Measurements from ENCODE around the gene KRTAP3-2. TPM values are rescaled to one million over a fixed set of nuclear protein-coding genes. Genes with fewer than 3 reads are reported as not detected.

Gene KRTAP3-2
- total RNA-seq, 2 donors from 2014 or later = not detected

- no peak within 1 kb of the TSS for H3K4me3 ChIP-seq
- peaks cover 2% of the 10 kb centered on the region for H3K4me1 ChIP-seq
- no peak for ATAC-seq
- no peaks in the 10 kb centered on the region for H3K36me3 ChIP-seq (replicated peaks in 1 of 2; ENCODE audit: insufficient read depth in 1 of 2, low read depth in 2 of 2)
- H3K9me3 ChIP-seq = no peaks in the 10 kb centered on the region
- no peak within 1 kb of the TSS for H3K27ac ChIP-seq
- intact Hi-C loops (cut with DNase I) = no loop called here
- no peak for DNase-seq
- TF ChIP-seq POLR2A (IDR thresholded peaks at IDR 0.05) = no peak
- no peak for TF ChIP-seq CTCF (IDR thresholded peaks at IDR 0.05)
- H3K27me3 ChIP-seq = no peaks in the 10 kb centered on the region
- 56 to 73% methylated on average over 1 of the region's 1 CpG for WGBS, 2 donors
Measured at GRCh38 chr17:40966848-40967247, 32.9 kb downstream of the KRTAP3-2 start, which contains the start of gene KRT39. Gene KRT39 (minus strand): TSS chr17:40966948. CDS start chr17:40966856, 92 bp downstream.

- TF ChIP-seq POLR2A (IDR thresholded peaks at IDR 0.05) = no peak
- TF ChIP-seq CTCF (IDR thresholded peaks at IDR 0.05) = peak; percentile 23 to 66 (median 55)
- peaks cover 12% of the 10 kb centered on the region for H3K4me1 ChIP-seq
- no peak overlapping the region for H3K4me3 ChIP-seq
- no peaks in the 10 kb centered on the region for H3K9me3 ChIP-seq
- ATAC-seq (peak; percentile 45), DNase-seq (no peak)
- H3K36me3 ChIP-seq (replicated peaks in 1 of 2; ENCODE audit: insufficient read depth in 1 of 2, low read depth in 2 of 2) = no peaks in the 10 kb centered on the region
- 17 to 23% methylated on average over 1 of the region's 1 CpG for WGBS, 2 donors
- H3K27me3 ChIP-seq = no peaks in the 10 kb centered on the region
- intact Hi-C loops (cut with DNase I) = no loop called here
- no peak overlapping the region for H3K27ac ChIP-seq
Measured at GRCh38 chr17:40963838-40964237, 35.9 kb downstream of the KRTAP3-2 start.

- 72 to 75% methylated on average over 4 of the region's 4 CpGs for WGBS, 2 donors
- H3K27me3 ChIP-seq = no peaks in the 10 kb centered on the region
- no peaks in the 10 kb centered on the region for H3K9me3 ChIP-seq
- peak overlapping the region in 3 of 4 donors; percentile 6 to 69 (median 68) for H3K27ac ChIP-seq
- ATAC-seq (no peak), DNase-seq (no peak)
- H3K36me3 ChIP-seq (replicated peaks in 1 of 2; ENCODE audit: insufficient read depth in 1 of 2, low read depth in 2 of 2) = no peaks in the 10 kb centered on the region
- TF ChIP-seq POLR2A (IDR thresholded peaks at IDR 0.05) (no peak), CTCF (IDR thresholded peaks at IDR 0.05) (no peak)
- intact Hi-C loops (cut with DNase I) = no loop called here
- peaks cover 24% of the 10 kb centered on the region for H3K4me1 ChIP-seq
- H3K4me3 ChIP-seq = no peak overlapping the region
Measured at GRCh38 chr17:40962059-40962561, 37.6 kb downstream of the KRTAP3-2 start.

GRCh38 chr17:40961591-40961990 is 38.1 kb downstream of the KRTAP3-2 start:
- peak; percentile 38 for ATAC-seq
- 40 to 44% methylated on average over 1 of the region's 1 CpG for WGBS, 2 donors
- intact Hi-C loops (cut with DNase I) = no loop called here
- Histone ChIP-seq H3K9me3 (no peaks in the 10 kb centered on the region), H3K27me3 (no peaks in the 10 kb centered on the region), H3K4me1 (peaks cover 29% of the 10 kb centered on the region), H3K36me3 (replicated peaks in 1 of 2; ENCODE audit: insufficient read depth in 1 of 2, low read depth in 2 of 2) (no peaks in the 10 kb centered on the region), H3K4me3 (no peak overlapping the region), H3K27ac (peak overlapping the region in 3 of 4 donors; percentile 29 to 69 (median 68))
- DNase-seq = no peak
- TF ChIP-seq CTCF (IDR thresholded peaks at IDR 0.05) = no peak
- no peak for TF ChIP-seq POLR2A (IDR thresholded peaks at IDR 0.05)

GRCh38 chr17:40960144-40960543 is 39.6 kb downstream of the KRTAP3-2 start:
- WGBS, 2 donors = 35 to 59% methylated on average over 10 of the region's 10 CpGs
- no peak overlapping the region for H3K4me3 ChIP-seq
- ATAC-seq (no peak), DNase-seq (peak in 3 of 4 donors; percentile 17 to 52 (median 24))
- H3K27ac ChIP-seq = peak overlapping the region in 3 of 4 donors; percentile 29 to 69 (median 68)
- no peaks in the 10 kb centered on the region for H3K27me3 ChIP-seq
- no peaks in the 10 kb centered on the region for H3K9me3 ChIP-seq
- no peaks in the 10 kb centered on the region for H3K36me3 ChIP-seq (replicated peaks in 1 of 2; ENCODE audit: insufficient read depth in 1 of 2, low read depth in 2 of 2)
- peaks cover 33% of the 10 kb centered on the region for H3K4me1 ChIP-seq
- intact Hi-C loops (cut with DNase I) = no loop called here
- TF ChIP-seq POLR2A (IDR thresholded peaks at IDR 0.05) = no peak
- no peak for TF ChIP-seq CTCF (IDR thresholded peaks at IDR 0.05)

Measured in body of pancreas (tissue), 4 donors.